ENCODE data around the gene CTNNBL1. TPM values are rescaled to one million over a fixed set of nuclear protein-coding genes. Genes with fewer than 3 reads are reported as not detected.
A peak's percentile ranks its signal among the peaks of the same experiment; 100 is the strongest.

The CTNNBL1 gene
- total RNA-seq (46.5 TPM), polyA plus RNA-seq (61.9 TPM)
- long read RNA-seq, donor 1, transcript CTNNBL1-201 (16 exons, 1,925 nt): major isoform, 5 of 5 reads
- long read RNA-seq, donor 1, partial matches to known transcripts: 0 of 5 reads
- long read RNA-seq, donor 1, other reads (novel, unspliced or antisense): 0 of 5 reads
- long read RNA-seq, donor 2, transcript CTNNBL1-201 (16 exons, 1,925 nt): major isoform, 23 of 39 reads
- long read RNA-seq, donor 2, partial matches to known transcripts: 10 of 39 reads
- long read RNA-seq, donor 2, other reads (novel, unspliced or antisense): 5 of 39 reads
- long read RNA-seq, donor 3, transcript CTNNBL1-201 (16 exons, 1,925 nt): major isoform, 10 of 36 reads
- long read RNA-seq, donor 3, partial matches to known transcripts: 23 of 36 reads
- long read RNA-seq, donor 3, other reads (novel, unspliced or antisense): 0 of 36 reads
- long read RNA-seq, donor 4, partial matches to known transcripts: 0 of 5 reads
- long read RNA-seq, donor 4, other reads (novel, unspliced or antisense): 0 of 5 reads
- long read RNA-seq, donor 5, transcript CTNNBL1-201 (16 exons, 1,925 nt): major isoform, 11 of 25 reads
- long read RNA-seq, donor 5, partial matches to known transcripts: 11 of 25 reads
- long read RNA-seq, donor 5, other reads (novel, unspliced or antisense): 0 of 25 reads
- long read RNA-seq, donor 6, transcript CTNNBL1-201 (16 exons, 1,925 nt): major isoform, 13 of 13 reads
- long read RNA-seq, donor 6, partial matches to known transcripts: 0 of 13 reads
- long read RNA-seq, donor 6, other reads (novel, unspliced or antisense): 0 of 13 reads
- long read RNA-seq, donor 7, transcript CTNNBL1-201 (16 exons, 1,925 nt): major isoform, 8 of 13 reads
- long read RNA-seq, donor 7, partial matches to known transcripts: 5 of 13 reads
- long read RNA-seq, donor 7, other reads (novel, unspliced or antisense): 0 of 13 reads
- long read RNA-seq, donor 8, partial matches to known transcripts: 0 of 3 reads
- long read RNA-seq, donor 8, other reads (novel, unspliced or antisense): 0 of 3 reads
- long read RNA-seq, donor 9, transcript CTNNBL1-201 (16 exons, 1,925 nt): major isoform, 10 of 10 reads
- long read RNA-seq, donor 9, partial matches to known transcripts: 0 of 10 reads
- long read RNA-seq, donor 9, other reads (novel, unspliced or antisense): 0 of 10 reads
- long read RNA-seq, donor 10, transcript CTNNBL1-201 (16 exons, 1,925 nt): major isoform, 6 of 13 reads
- long read RNA-seq, donor 10, partial matches to known transcripts: 7 of 13 reads
- long read RNA-seq, donor 10, other reads (novel, unspliced or antisense): 0 of 13 reads

- WGBS: 2% methylated on average over 54 of the region's 54 CpGs
- peak; percentile 89 to 98 (median 95) for DNase-seq (ENCODE audit: low read depth in 6 of 9, low spot score in 9 of 9)
- Histone ChIP-seq H3K9me3 (ENCODE audit: control insufficient read depth in 2 of 2, insufficient read depth in 1 of 2, low read length in 1 of 2) (no peaks in the 10 kb centered on the region), H3K36me3 (ENCODE audit: control insufficient read depth in 2 of 2, insufficient read depth in 2 of 2, low read length in 1 of 2) (no peaks in the 10 kb centered on the region), H3K4me3 (ENCODE audit: low read length in 2 of 2) (peak within 1 kb of the TSS; percentile 60 to 96), H3K4me1 (ENCODE audit: control insufficient read depth in 2 of 2, insufficient read depth in 2 of 2, low read length in 2 of 2) (peaks cover 5 to 8% of the 10 kb centered on the region in 2 donors), H3K27ac (ENCODE audit: low read depth in 1 of 2, low read length in 1 of 2) (peak within 1 kb of the TSS in 1 of 2 donors; percentile 76), H3K27me3 (ENCODE audit: control insufficient read depth in 2 of 2, insufficient read depth in 1 of 2, low read length in 1 of 2) (peaks cover 0 to 4% of the 10 kb centered on the region in 2 donors)
Observed at GRCh38 chr20:37693635-37694626, at the start of gene CTNNBL1. TSS of gene CTNNBL1 (plus strand) at chr20:37694030. CDS start at chr20:37694123, 93 bp downstream.

- H3K4me3 ChIP-seq (ENCODE audit: low read length in 2 of 2): no peak overlapping the region
- WGBS: 87% methylated on average over 1 of the region's 1 CpG
- H3K4me1 ChIP-seq (ENCODE audit: control insufficient read depth in 2 of 2, insufficient read depth in 2 of 2, low read length in 2 of 2): no peaks in the 10 kb centered on the region
- H3K9me3 ChIP-seq (ENCODE audit: control insufficient read depth in 2 of 2, insufficient read depth in 1 of 2, low read length in 1 of 2): no peaks in the 10 kb centered on the region
- no peak for DNase-seq (ENCODE audit: low read depth in 6 of 9, low spot score in 9 of 9)
- H3K27me3 ChIP-seq (ENCODE audit: control insufficient read depth in 2 of 2, insufficient read depth in 1 of 2, low read length in 1 of 2): peaks cover 0 to 9% of the 10 kb centered on the region in 2 donors
- no peaks in the 10 kb centered on the region for H3K36me3 ChIP-seq (ENCODE audit: control insufficient read depth in 2 of 2, insufficient read depth in 2 of 2, low read length in 1 of 2)
- H3K27ac ChIP-seq (ENCODE audit: low read depth in 1 of 2, low read length in 1 of 2): no peak overlapping the region
Observed at GRCh38 chr20:37644605-37645004, 49.2 kb upstream of the CTNNBL1 start.

GRCh38 chr20:37647946-37648345 is 45.9 kb upstream of the CTNNBL1 start:
- H3K36me3 ChIP-seq (ENCODE audit: control insufficient read depth in 2 of 2, insufficient read depth in 2 of 2, low read length in 1 of 2): no peaks in the 10 kb centered on the region
- no peak overlapping the region for H3K4me3 ChIP-seq (ENCODE audit: low read length in 2 of 2)
- no peak overlapping the region for H3K27ac ChIP-seq (ENCODE audit: low read depth in 1 of 2, low read length in 1 of 2)
- H3K27me3 ChIP-seq (ENCODE audit: control insufficient read depth in 2 of 2, insufficient read depth in 1 of 2, low read length in 1 of 2): peaks cover 0 to 6% of the 10 kb centered on the region in 2 donors
- no peaks in the 10 kb centered on the region for H3K9me3 ChIP-seq (ENCODE audit: control insufficient read depth in 2 of 2, insufficient read depth in 1 of 2, low read length in 1 of 2)
- WGBS: 89% methylated on average over 3 of the region's 3 CpGs
- DNase-seq (ENCODE audit: low read depth in 6 of 9, low spot score in 9 of 9): no peak
- H3K4me1 ChIP-seq (ENCODE audit: control insufficient read depth in 2 of 2, insufficient read depth in 2 of 2, low read length in 2 of 2): no peaks in the 10 kb centered on the region

GRCh38 chr20:37649017-37649416 is 44.8 kb upstream of the CTNNBL1 start:
- no peaks in the 10 kb centered on the region for H3K9me3 ChIP-seq (ENCODE audit: control insufficient read depth in 2 of 2, insufficient read depth in 1 of 2, low read length in 1 of 2)
- H3K4me1 ChIP-seq (ENCODE audit: control insufficient read depth in 2 of 2, insufficient read depth in 2 of 2, low read length in 2 of 2): no peaks in the 10 kb centered on the region
- H3K4me3 ChIP-seq (ENCODE audit: low read length in 2 of 2): no peak overlapping the region
- H3K27me3 ChIP-seq (ENCODE audit: control insufficient read depth in 2 of 2, insufficient read depth in 1 of 2, low read length in 1 of 2): peaks cover 0 to 6% of the 10 kb centered on the region in 2 donors
- DNase-seq (ENCODE audit: low read depth in 6 of 9, low spot score in 9 of 9): no peak
- H3K27ac ChIP-seq (ENCODE audit: low read depth in 1 of 2, low read length in 1 of 2): no peak overlapping the region
- H3K36me3 ChIP-seq (ENCODE audit: control insufficient read depth in 2 of 2, insufficient read depth in 2 of 2, low read length in 1 of 2): no peaks in the 10 kb centered on the region
- WGBS: 67% methylated on average over 2 of the region's 2 CpGs

GRCh38 chr20:37649676-37650370 is 44.0 kb upstream of the CTNNBL1 start:
- no peak overlapping the region for H3K27ac ChIP-seq (ENCODE audit: low read depth in 1 of 2, low read length in 1 of 2)
- H3K36me3 ChIP-seq (ENCODE audit: control insufficient read depth in 2 of 2, insufficient read depth in 2 of 2, low read length in 1 of 2): no peaks in the 10 kb centered on the region
- peaks cover 0 to 6% of the 10 kb centered on the region in 2 donors for H3K27me3 ChIP-seq (ENCODE audit: control insufficient read depth in 2 of 2, insufficient read depth in 1 of 2, low read length in 1 of 2)
- no peaks in the 10 kb centered on the region for H3K9me3 ChIP-seq (ENCODE audit: control insufficient read depth in 2 of 2, insufficient read depth in 1 of 2, low read length in 1 of 2)
- no peaks in the 10 kb centered on the region for H3K4me1 ChIP-seq (ENCODE audit: control insufficient read depth in 2 of 2, insufficient read depth in 2 of 2, low read length in 2 of 2)
- 89% methylated on average over 9 of the region's 9 CpGs for WGBS
- DNase-seq (ENCODE audit: low read depth in 6 of 9, low spot score in 9 of 9): no peak
- H3K4me3 ChIP-seq (ENCODE audit: low read length in 2 of 2): no peak overlapping the region

- Histone ChIP-seq H3K27ac (ENCODE audit: low read depth in 1 of 2, low read length in 1 of 2) (no peak overlapping the region), H3K4me3 (ENCODE audit: low read length in 2 of 2) (no peak overlapping the region), H3K9me3 (ENCODE audit: control insufficient read depth in 2 of 2, insufficient read depth in 1 of 2, low read length in 1 of 2) (no peaks in the 10 kb centered on the region), H3K36me3 (ENCODE audit: control insufficient read depth in 2 of 2, insufficient read depth in 2 of 2, low read length in 1 of 2) (no peaks in the 10 kb centered on the region), H3K27me3 (ENCODE audit: control insufficient read depth in 2 of 2, insufficient read depth in 1 of 2, low read length in 1 of 2) (peaks cover 0 to 3% of the 10 kb centered on the region in 2 donors), H3K4me1 (ENCODE audit: control insufficient read depth in 2 of 2, insufficient read depth in 2 of 2, low read length in 2 of 2) (no peaks in the 10 kb centered on the region)
- no peak for DNase-seq (ENCODE audit: low read depth in 6 of 9, low spot score in 9 of 9)
- WGBS: 92% methylated on average over 3 of the region's 3 CpGs
Observed at GRCh38 chr20:37650661-37651060, 43.2 kb upstream of the CTNNBL1 start.

- Histone ChIP-seq H3K4me3 (ENCODE audit: low read length in 2 of 2) (no peak overlapping the region), H3K27me3 (ENCODE audit: control insufficient read depth in 2 of 2, insufficient read depth in 1 of 2, low read length in 1 of 2) (peaks cover 0 to 3% of the 10 kb centered on the region in 2 donors), H3K9me3 (ENCODE audit: control insufficient read depth in 2 of 2, insufficient read depth in 1 of 2, low read length in 1 of 2) (no peaks in the 10 kb centered on the region), H3K4me1 (ENCODE audit: control insufficient read depth in 2 of 2, insufficient read depth in 2 of 2, low read length in 2 of 2) (no peaks in the 10 kb centered on the region), H3K36me3 (ENCODE audit: control insufficient read depth in 2 of 2, insufficient read depth in 2 of 2, low read length in 1 of 2) (no peaks in the 10 kb centered on the region), H3K27ac (ENCODE audit: low read depth in 1 of 2, low read length in 1 of 2) (no peak overlapping the region)
- peak in 4 of 9 donors; percentile 4 to 18 (median 12) for DNase-seq (ENCODE audit: low read depth in 6 of 9, low spot score in 9 of 9)
- WGBS: 46% methylated on average over 5 of the region's 5 CpGs
Observed at GRCh38 chr20:37651932-37652331, 41.9 kb upstream of the CTNNBL1 start.
